Measurements from ENCODE around the gene PDCD11.

GRCh38 chr10:103427866-103428265 lies 31.4 kb downstream of the PDCD11 start:
- TF ChIP-seq POLR2A (IDR thresholded peaks at IDR 0.05) (no peak), CTCF (IDR thresholded peaks at IDR 0.05) (no peak)

Measured in Peyer's patch (tissue), 4 donors.